Rectal smooth muscle tissue (tissue), 1 donor: Measurements from ENCODE around the gene CRIP2.

Experiments used
- H3K27ac ChIP-seq: one replicate; pipeline ENCODE4 v1.7.0; 2013; ENCODE audit warnings: low read depth, low read length, inconsistent platforms
- H3K27me3 ChIP-seq: one replicate; pipeline ENCODE4 v1.7.0; 2013; ENCODE audit warnings: low read length; ENCODE audit not compliant: control insufficient read depth, insufficient read depth
- H3K36me3 ChIP-seq: one replicate; pipeline ENCODE4 v1.7.0; 2013; ENCODE audit warnings: low read length; ENCODE audit not compliant: control insufficient read depth, insufficient read depth
- H3K4me1 ChIP-seq: one replicate; pipeline ENCODE4 v1.7.0; 2013; ENCODE audit warnings: low read length; ENCODE audit not compliant: control insufficient read depth, insufficient read depth
- H3K4me3 ChIP-seq: one replicate; pipeline ENCODE4 v1.7.0; 2013; ENCODE audit warnings: low read length
- H3K9ac ChIP-seq: one replicate; pipeline ENCODE4 v1.7.0; 2013; ENCODE audit warnings: low read length

Gene CRIP2

GRCh38 chr14:105497671-105498429 is 23.2 kb downstream of the CRIP2 start:
- Histone ChIP-seq H3K4me3 (no peak overlapping the region), H3K36me3 (no peaks in the 10 kb centered on the region), H3K4me1 (no peaks in the 10 kb centered on the region), H3K9ac (no peak overlapping the region), H3K27ac (no peak overlapping the region), H3K27me3 (no peaks in the 10 kb centered on the region)

DNA sequence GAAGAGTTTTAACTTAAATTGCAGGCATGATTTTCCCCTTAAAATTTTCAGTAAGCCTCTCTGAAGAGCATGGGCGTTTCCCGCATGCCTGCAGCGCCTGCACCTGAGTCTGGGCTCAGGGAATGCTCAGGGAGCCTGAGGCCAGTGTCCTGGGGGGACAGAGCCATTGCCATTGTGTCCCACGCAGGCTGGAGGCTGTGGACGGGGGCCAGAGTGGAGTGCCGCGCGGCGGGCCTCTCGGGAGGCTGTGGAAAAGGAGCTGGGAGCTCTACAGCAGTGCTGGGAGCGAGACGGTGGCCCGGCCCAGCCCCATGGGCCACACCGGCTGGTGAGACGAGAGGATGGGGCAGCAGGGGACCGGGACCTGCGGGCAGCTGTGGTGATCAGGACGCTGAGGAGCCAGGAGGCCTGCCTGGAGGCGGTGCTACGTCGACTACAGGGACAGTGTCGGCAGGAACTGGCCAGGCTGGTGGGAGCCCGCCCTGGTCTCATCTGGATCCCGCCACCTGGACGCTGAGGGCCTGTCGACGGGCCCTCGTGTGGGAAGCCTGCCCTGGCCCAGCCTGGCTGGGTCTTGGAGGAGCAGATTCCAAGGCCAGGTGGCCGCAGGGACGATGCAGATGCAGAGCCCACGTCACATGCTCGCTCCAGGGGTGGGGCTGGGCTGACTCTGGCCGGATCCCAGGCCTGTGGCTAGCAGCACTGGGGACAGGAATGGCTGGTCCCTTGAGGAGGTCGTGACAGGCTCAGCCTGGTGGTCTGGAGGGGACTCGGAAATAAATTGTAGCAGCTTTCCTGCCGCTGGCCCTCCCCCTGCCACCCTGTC is 24.0 kb downstream of the CRIP2 start:
- no peaks in the 10 kb centered on the region for H3K27me3 ChIP-seq
- no peak overlapping the region for H3K9ac ChIP-seq
- H3K4me3 ChIP-seq, result no peak overlapping the region
- no peak overlapping the region for H3K27ac ChIP-seq
- no peaks in the 10 kb centered on the region for H3K4me1 ChIP-seq
- no peaks in the 10 kb centered on the region for H3K36me3 ChIP-seq

DNA sequence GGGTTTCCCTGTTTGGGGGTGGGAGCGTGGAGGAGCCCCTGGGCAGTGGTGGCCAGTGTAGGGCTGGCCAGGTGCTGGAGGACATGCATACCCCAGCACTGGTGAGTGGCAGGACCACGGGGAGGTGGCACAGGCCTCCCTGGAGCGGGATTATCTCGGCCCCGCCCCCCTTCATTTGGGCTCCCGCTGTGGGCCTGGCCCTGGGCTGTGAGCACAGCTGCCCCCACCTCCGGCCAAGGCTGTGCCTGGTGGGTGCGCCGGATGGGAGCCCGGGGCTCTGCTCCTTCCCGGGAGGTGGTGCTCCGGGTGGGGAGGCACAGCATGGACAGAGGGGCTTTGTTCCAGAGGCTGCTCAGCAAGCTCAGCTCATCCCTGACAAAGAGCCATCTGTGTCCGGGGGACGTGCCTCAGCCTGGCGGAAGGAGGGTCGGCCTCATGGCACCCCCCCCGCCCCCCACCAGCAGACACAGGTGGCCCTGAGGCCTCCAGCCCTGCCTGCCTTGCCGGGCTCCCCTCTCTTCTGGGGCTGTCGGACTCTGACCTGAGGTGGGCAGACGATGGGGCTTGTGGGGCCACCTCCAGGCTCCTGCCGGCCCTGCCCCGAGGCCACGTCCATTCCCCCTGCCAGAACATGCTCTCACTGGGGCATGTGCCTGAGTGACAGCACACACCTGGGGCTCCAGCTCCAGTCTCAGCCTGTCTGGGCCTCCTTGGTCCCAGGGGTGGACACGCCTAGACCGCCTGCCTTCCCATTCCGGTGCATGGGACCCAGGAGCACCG is 24.8 kb downstream of the CRIP2 start:
- Histone ChIP-seq H3K4me3 (no peak overlapping the region), H3K9ac (no peak overlapping the region), H3K4me1 (no peaks in the 10 kb centered on the region), H3K27ac (no peak overlapping the region), H3K27me3 (no peaks in the 10 kb centered on the region), H3K36me3 (no peaks in the 10 kb centered on the region)

DNA sequence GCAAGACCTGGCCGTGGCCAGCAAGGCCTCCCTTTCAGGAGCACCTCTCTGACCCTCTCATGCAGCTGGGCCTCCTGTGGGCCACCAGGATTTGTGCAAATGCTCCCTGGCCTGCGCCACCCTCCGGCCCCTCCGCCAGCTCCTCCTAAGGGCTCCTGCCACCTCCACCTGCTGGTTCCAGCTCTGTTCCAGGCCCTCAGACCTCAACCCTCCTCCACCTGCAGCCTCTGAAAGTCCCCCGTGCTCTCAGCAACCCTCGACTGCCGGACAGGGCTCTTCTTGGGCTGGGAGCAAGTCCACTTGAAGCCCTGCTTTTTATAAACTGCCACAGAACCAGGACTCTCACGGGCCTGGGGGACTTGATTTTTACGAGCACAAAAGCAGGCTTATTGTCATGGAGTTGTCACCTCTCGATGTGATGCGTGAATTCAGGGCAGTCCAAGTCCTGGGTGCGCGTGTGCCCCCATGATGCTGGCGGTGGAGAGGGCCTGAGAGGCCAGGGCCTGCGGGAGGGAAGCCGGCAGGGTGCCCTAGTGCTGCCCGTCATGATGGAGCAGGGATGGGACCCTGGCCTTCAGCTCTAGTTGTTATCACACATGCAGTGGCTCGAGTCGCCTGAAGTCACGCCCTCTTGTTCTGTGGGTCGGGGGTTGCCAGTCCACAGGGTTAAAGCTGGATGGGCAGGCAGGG is 25.6 kb downstream of the CRIP2 start:
- Histone ChIP-seq H3K27ac (no peak overlapping the region), H3K4me1 (no peaks in the 10 kb centered on the region), H3K27me3 (no peaks in the 10 kb centered on the region), H3K4me3 (no peak overlapping the region), H3K36me3 (no peaks in the 10 kb centered on the region), H3K9ac (no peak overlapping the region)

- Histone ChIP-seq H3K4me1 (no peaks in the 10 kb centered on the region), H3K27me3 (no peaks in the 10 kb centered on the region), H3K27ac (no peak overlapping the region), H3K9ac (no peak overlapping the region), H3K4me3 (no peak overlapping the region), H3K36me3 (no peaks in the 10 kb centered on the region)
These were observed 26.1 kb downstream of the CRIP2 start for GRCh38 chr14:105500726-105501101.

DNA sequence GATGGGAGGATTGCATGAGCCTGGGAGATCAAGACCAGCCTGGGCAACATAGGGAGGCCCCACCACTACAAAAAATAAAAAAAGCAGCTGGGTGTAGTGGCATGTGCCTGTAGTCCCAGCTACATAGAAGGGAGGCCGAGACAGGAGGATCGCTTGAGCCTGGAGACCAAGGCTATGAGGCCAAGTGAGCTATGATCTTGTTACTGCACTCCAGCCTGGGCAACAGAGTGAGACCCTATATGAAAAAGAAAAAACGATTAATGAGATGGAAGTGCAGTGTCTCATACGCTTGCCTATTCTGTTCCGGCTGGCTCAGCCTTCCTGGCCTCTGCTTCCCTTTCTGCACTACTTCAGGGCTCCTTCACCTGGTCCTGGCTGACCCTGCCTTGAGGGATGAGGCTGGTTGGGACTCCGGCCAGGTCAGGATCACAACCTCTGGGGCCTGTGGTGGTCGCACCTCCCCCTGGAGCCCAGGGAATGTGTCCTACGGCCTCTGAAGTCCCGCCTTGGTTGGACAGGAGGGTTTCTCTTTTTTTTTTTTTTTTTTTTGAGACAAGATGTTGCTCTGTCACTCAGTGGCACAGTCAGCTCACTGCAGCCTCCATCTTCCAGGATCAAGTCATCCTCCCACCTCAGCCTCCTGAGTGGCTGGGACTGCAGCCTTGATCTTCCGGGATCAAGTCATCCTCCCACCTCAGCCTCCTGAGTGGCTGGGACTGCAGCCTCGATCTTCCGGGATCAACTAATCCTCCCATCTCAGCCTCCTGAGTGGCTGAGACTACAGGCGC is 27.1 kb downstream of the CRIP2 start:
- H3K36me3 ChIP-seq, result no peaks in the 10 kb centered on the region
- no peaks in the 10 kb centered on the region for H3K27me3 ChIP-seq
- no peak overlapping the region for H3K4me3 ChIP-seq
- no peak overlapping the region for H3K9ac ChIP-seq
- no peaks in the 10 kb centered on the region for H3K4me1 ChIP-seq
- H3K27ac ChIP-seq, result no peak overlapping the region

DNA sequence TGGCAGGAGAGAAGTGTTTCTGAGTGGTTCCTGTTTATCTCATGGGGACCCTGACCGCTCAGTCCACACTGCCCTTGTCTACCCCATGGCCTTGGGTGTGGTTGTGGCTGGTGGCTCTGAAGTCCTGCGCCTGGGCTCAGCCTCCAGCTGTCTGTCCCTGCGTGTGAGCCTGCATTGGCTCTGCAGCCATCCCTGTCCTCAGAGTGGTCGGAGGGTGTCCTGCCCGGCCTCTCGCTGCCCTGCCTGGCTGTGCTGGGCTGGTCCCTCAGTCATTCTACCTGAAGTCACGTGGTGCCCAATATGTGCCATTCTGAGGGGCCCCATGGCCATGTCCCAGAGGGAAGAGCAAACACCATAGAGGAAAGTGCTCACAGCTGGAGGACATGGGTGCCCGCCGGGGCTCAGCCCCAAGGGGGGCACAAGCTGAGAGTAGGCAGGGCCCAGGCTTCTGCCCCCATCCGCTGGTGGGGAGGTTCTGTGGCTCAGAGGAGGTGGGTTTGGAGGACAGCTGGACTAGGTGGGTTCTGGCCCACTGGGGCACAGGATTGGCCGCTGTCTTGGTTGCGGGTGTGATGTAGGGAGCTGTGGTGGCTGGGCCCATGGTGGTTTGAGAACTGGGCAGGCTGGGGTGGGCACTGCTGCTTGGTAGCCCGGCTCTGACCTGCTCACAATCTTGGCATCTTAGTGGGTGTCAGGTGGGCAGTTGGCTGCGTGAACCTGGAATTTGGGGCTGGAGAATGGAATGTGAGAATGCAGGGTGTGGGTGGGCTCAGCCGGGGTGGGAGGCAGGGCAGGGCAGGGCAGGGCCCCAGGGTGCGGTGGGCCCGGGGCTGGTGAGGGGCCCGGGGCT is 28.1 kb downstream of the CRIP2 start:
- Histone ChIP-seq H3K27ac (no peak overlapping the region), H3K4me3 (no peak overlapping the region), H3K9ac (no peak overlapping the region), H3K36me3 (no peaks in the 10 kb centered on the region), H3K4me1 (no peaks in the 10 kb centered on the region), H3K27me3 (no peaks in the 10 kb centered on the region)

DNA sequence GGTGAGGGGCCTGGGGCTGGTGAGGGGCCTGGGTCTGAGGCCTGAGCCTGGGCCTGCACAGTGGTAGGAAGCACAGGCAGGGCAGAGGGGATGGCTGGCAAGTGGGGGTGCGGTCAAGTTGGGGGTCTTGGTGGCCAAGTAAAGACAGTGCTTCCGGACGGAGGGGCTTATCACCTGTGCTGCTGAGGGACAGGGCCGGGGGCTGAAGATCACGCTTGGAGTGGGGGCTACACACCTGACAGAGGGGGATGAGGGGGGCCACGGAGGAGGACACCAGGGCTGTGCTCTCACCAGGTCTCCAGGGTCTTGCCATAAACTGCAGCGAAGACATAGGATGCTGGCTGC is 28.6 kb downstream of the CRIP2 start:
- Histone ChIP-seq H3K36me3 (no peaks in the 10 kb centered on the region), H3K4me3 (no peak overlapping the region), H3K4me1 (no peaks in the 10 kb centered on the region), H3K27me3 (no peaks in the 10 kb centered on the region), H3K9ac (no peak overlapping the region), H3K27ac (no peak overlapping the region)

DNA sequence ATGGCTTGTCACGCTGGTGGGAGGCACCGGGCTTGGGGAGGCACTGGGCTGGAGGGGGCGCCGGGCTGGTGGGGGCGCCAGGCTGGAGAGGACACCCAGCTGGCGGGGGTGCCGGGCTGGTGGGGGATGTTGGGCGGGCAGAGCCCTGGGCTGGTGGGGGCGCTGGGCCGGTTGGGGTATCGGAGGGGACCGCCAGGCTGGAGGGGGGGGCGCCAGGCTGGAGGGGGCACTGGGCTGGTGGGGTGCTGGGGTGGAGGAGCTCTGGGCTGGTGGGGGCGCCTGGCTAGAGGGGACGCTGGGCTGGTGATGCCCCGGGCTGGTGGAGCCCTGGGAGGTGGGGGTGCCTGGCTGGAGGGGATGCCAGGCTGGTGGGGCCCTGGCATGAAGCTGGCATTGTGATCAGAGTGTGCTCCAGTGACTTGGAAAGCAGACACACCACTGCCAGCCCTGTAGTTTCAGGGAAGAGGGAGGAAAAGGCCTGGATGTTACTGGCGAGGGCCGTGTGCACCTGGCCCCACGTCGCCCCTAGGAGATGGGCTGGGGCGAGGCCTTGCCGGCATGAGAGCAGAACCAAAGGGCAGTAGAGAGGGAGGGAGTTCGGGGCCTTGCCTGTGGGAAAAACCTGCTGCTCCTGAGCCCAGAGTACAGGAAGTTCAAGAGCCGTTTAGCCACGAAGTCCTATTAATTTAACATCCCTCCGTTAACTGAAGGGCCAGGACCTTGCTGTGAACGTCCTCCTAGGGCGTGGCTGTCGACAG is 29.5 kb downstream of the CRIP2 start:
- Histone ChIP-seq H3K4me1 (no peaks in the 10 kb centered on the region), H3K36me3 (no peaks in the 10 kb centered on the region), H3K27ac (no peak overlapping the region), H3K9ac (no peak overlapping the region), H3K4me3 (no peak overlapping the region), H3K27me3 (no peaks in the 10 kb centered on the region)

GRCh38 chr14:105505101-105505500 is 30.5 kb downstream of the CRIP2 start:
- H3K4me3 ChIP-seq, result no peak overlapping the region
- no peaks in the 10 kb centered on the region for H3K4me1 ChIP-seq
- H3K27ac ChIP-seq, result no peak overlapping the region
- no peaks in the 10 kb centered on the region for H3K27me3 ChIP-seq
- H3K36me3 ChIP-seq, result no peaks in the 10 kb centered on the region
- H3K9ac ChIP-seq, result no peak overlapping the region
